Prostate gland (tissue), 2 donors: Measurements from ENCODE around the gene MEPCE. TPM values are rescaled to one million over a fixed set of nuclear protein-coding genes. Genes with fewer than 3 reads are reported as not detected.

Experiments used
- DNase-seq: peaks from one replicate; pipeline ENCODE4 v3.0.0-alpha.2; 2019; ENCODE audit warnings: low spot score
- H3K27ac ChIP-seq, 2 donors: fragments of 200-600 bp; sonication (generic); 2 replicates each; pipeline ENCODE4 v1.5.1; 2017 to 2019
- H3K27me3 ChIP-seq: fragments of 200-600 bp; sonication (generic); replicated peaks from 2 replicates; pipeline ENCODE4 v1.5.1; 2019; ENCODE audit not compliant: insufficient read depth
- H3K36me3 ChIP-seq, 2 donors: fragments of 200-600 bp; sonication (generic); 1 replicate in 1 of 2; 2 replicates in 1 of 2; pipeline versions ENCODE4 v1.5.1 to v1.8.1; 2017 to 2019
- H3K4me1 ChIP-seq: fragments of 200-600 bp; sonication (generic); replicated peaks from 2 replicates; pipeline ENCODE4 v1.5.1; 2019
- H3K4me3 ChIP-seq, 2 donors: fragments of 200-600 bp; sonication (generic); 2 replicates each; pipeline ENCODE4 v1.5.1; 2017 to 2019
- H3K9me3 ChIP-seq: fragments of 200-600 bp; sonication (generic); 2 replicates; pipeline ENCODE4 v1.5.1; 2017
- POLR2A ChIP-seq: fragments of 450-650 bp; IDR thresholded peaks from one replicate; pipeline ENCODE4 v1.6.1; 2016; ENCODE audit warnings: antibody characterized with exemption, mild to moderate bottlenecking
- POLR2AphosphoS5 ChIP-seq: sonication (generic); formaldehyde crosslinking; IDR thresholded peaks from one replicate; pipeline ENCODE4 v1.6.1; 2017; ENCODE audit warnings: antibody characterized with exemption
- WGBS: methylation state at CpG from one replicate; pipeline ENCODE4 v1.1.5; 2018; 5-methylcytosine and 5-hydroxymethylcytosine counted together
- intact Hi-C: fragments of 100-400 bp; cut with DNase I; formaldehyde crosslinking; loops from one replicate; pipeline ENCODE4 v1.14.2; 2022
- total RNA-seq, 2 donors: library from RNA; depleted of rRNA; stranded (reverse); fragments of >200 nt; gene quantifications; one replicate each; pipeline ENCODE4 v1.1.0, GENCODE V29; 2016
- TF ChIP-seq, protein P1 (sequence below), 4 experiments: fragments of 200-600 bp in 2 of 4; fragments of 450-650 bp in 2 of 4; sonication (generic) in 2 of 4; IDR thresholded peaks; 1 replicate in 3 of 4; 2 replicates in 1 of 4; pipeline ENCODE4 v1.5.1; 2016 to 2019; ENCODE audit warnings: antibody characterized with exemption in 4 of 4, mild to moderate bottlenecking in 2 of 4, moderate library complexity in 2 of 4

Gene MEPCE
- total RNA-seq, 2 donors from 2014 or later: 24.2 to 62.8 TPM

DNA sequence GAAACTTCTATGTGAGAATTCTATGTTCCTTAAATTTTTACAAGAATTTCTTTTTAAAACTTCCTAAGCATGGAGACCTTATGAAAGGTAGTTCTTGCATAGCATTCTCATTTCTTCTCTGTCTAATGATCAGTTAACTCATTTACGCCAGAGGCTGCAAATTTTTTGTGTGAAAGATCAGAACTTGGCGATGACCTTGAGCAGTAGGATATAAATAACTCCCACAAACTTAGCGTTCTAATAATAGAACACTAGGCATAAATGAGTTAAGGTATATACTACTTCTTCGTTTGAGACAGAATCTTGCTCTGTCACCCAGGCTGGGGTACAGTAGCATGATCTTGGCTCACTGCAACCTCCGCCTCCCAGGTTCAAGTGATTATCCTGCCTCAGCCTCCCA lies 42.7 kb upstream of the MEPCE start:
- H3K27me3 ChIP-seq: no peaks in the 10 kb centered on the region
- TF ChIP-seq POLR2A (no peak), POLR2AphosphoS5 (no peak)
- TF ChIP-seq, protein P1, sequence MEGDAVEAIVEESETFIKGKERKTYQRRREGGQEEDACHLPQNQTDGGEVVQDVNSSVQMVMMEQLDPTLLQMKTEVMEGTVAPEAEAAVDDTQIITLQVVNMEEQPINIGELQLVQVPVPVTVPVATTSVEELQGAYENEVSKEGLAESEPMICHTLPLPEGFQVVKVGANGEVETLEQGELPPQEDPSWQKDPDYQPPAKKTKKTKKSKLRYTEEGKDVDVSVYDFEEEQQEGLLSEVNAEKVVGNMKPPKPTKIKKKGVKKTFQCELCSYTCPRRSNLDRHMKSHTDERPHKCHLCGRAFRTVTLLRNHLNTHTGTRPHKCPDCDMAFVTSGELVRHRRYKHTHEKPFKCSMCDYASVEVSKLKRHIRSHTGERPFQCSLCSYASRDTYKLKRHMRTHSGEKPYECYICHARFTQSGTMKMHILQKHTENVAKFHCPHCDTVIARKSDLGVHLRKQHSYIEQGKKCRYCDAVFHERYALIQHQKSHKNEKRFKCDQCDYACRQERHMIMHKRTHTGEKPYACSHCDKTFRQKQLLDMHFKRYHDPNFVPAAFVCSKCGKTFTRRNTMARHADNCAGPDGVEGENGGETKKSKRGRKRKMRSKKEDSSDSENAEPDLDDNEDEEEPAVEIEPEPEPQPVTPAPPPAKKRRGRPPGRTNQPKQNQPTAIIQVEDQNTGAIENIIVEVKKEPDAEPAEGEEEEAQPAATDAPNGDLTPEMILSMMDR (IDR thresholded peaks at IDR 0.05): no peak
- no peaks in the 10 kb centered on the region for H3K9me3 ChIP-seq
- 81% methylated on average over 5 of the region's 5 CpGs for WGBS
- no peaks in the 10 kb centered on the region for H3K36me3 ChIP-seq
- H3K4me1 ChIP-seq: no peaks in the 10 kb centered on the region
- H3K4me3 ChIP-seq: no peak overlapping the region
- H3K27ac ChIP-seq: no peak overlapping the region
- no peak for DNase-seq
- intact Hi-C loops: no loop called here

DNA sequence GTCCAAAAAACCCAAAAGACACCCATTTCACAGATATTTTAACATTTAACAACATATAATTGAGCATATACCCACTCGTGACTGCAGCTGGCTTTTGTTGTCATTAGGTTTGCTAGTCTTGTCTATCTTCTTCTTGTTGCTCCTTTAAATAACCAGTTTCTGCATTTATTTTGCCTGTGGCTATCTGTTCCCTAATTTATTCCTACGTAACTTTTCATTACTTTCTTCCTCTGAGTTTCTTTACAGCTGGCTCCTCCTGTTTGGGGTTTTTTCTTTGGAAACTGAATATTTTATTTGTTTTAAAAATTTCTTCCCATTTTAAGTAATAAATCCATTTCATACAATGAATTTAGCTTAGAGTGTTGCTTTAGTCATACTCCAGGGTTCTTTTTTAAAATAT lies 41.9 kb upstream of the MEPCE start:
- Histone ChIP-seq H3K4me1 (no peaks in the 10 kb centered on the region), H3K27me3 (no peaks in the 10 kb centered on the region), H3K9me3 (no peaks in the 10 kb centered on the region), H3K27ac (no peak overlapping the region), H3K4me3 (no peak overlapping the region), H3K36me3 (no peaks in the 10 kb centered on the region)
- intact Hi-C loops: no loop called here
- DNase-seq: no peak
- 88% methylated on average over 2 of the region's 2 CpGs for WGBS
- TF ChIP-seq, protein P1 (IDR thresholded peaks at IDR 0.05): no peak
- TF ChIP-seq POLR2AphosphoS5 (no peak), POLR2A (no peak)

DNA sequence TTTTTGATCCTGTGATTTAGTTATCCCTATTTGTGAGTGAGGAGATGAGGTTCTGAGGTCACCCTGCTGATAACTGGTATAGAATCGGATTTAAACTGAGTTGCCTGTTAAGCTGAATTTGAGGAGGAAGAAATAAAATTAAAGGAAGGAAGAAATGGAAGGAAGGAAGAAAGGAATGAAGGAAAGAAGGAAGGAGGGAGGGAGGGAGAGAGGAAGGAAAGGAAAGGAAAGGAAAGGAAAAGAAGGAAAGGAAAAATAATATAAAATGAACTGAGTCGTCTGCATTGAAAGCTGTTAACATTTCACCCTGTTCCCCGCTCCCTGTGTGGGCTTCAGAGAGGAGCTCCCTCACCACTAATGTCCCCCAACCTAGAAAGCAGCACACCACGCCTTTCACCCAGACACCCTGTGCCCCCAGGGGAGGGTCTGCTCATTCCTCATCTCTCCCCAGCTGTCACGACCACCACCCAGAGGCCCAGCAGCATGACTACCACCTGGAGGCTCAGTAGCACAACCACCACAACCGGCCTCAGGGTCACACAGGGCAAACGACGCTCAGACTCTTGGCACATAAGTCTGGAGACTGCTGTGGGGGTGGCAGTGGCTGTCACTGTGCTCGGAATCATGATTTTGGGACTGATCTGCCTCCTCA lies 40.1 kb upstream of the MEPCE start:
- intact Hi-C loops: no loop called here
- TF ChIP-seq POLR2AphosphoS5: no peak
- WGBS: 78% methylated on average over 9 of the region's 9 CpGs
- Histone ChIP-seq H3K36me3 (no peaks in the 10 kb centered on the region), H3K4me1 (no peaks in the 10 kb centered on the region), H3K9me3 (no peaks in the 10 kb centered on the region), H3K27me3 (no peaks in the 10 kb centered on the region), H3K4me3 (no peak overlapping the region), H3K27ac (no peak overlapping the region)
- no peak for DNase-seq

DNA sequence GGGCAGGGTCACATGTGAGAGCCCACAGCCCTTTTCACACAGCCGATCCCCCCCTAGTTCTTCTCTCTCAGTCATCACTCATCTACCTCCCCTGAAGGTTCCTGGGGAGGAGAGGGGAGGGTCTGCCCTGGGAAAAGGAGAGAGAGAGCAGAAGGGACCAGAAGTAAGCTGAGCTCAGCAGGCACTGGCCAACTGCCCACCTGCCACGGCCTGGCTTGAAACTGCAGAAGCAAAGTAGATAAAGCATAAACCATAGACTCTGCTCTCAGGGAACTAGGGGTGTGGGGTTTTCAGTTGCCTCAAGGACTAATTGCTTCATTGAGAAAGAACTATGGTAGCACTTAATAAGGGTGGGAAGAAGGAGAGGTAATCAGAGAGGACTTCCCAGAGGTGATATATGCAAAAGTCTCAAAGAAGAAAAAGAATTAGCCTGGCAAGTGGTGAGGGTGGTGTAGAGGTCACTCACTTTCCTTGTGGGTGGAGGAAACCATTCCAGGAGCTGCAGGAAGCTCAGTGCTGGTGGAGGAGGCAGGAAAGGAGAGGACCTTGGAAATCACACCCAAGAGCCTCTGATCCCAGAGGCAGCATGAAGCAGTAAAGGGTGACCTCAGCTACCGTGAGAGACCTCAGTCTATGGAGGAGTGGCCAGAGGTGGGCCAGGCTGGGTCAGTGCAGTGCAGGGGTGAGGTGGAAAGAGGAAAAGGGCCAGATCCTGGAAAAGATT lies 39.2 kb upstream of the MEPCE start:
- no peaks in the 10 kb centered on the region for H3K36me3 ChIP-seq

DNA sequence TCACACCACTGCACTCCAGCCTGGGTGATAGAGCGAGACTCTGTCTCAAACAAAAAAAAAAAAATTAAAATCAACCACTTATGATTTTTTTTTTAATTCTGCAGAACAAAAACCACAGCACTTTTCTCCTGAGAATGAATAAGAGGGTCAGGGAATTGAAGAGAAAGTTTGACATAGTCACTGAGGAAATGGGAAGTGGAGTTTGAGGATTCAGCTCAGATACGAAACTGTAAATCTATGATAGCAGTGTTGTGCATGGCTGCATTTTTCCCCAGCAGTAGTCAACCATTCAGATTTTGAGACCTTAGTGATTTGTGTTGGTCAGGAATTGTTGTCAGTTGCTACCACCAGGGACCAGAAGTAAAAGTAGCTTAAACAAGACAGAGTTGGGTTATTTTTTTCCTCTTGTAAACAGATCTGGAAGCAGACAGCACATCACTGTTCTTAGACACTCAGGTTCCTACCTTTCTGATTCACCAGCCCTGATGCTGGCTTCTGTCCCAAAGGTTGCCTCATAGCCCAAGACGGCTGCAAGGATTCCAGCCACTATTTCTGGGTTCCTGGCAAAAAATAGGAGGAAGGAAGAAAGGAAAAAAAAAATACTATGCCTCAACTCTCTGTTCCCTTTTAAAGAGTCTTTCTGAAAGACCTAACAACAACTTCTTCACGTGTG lies 36.3 kb upstream of the MEPCE start:
- no peaks in the 10 kb centered on the region for H3K9me3 ChIP-seq
- no peaks in the 10 kb centered on the region for H3K36me3 ChIP-seq
- TF ChIP-seq, protein P1 (IDR thresholded peaks at IDR 0.05): no peak
- TF ChIP-seq POLR2A: no peak
- no peak for TF ChIP-seq POLR2AphosphoS5
- whole genome bisulfite sequencing: 75% methylated on average over 4 of the region's 4 CpGs
- no peak for DNase-seq
- H3K27me3 ChIP-seq: no peaks in the 10 kb centered on the region
- no peak overlapping the region for H3K4me3 ChIP-seq
- no peak overlapping the region for H3K27ac ChIP-seq
- no peaks in the 10 kb centered on the region for H3K4me1 ChIP-seq
- intact Hi-C loops: no loop called here

More for the DNA sequence above, 39.2 kb upstream of the MEPCE start:
- H3K27me3 ChIP-seq: no peaks in the 10 kb centered on the region
- H3K4me3 ChIP-seq: no peak overlapping the region
- WGBS: 73% methylated on average over 3 of the region's 3 CpGs
- DNase-seq: no peak
- no peaks in the 10 kb centered on the region for H3K4me1 ChIP-seq
- no peaks in the 10 kb centered on the region for H3K9me3 ChIP-seq
- TF ChIP-seq, protein P1 (IDR thresholded peaks at IDR 0.05): no peak
- intact Hi-C loops: no loop called here
- no peak overlapping the region for H3K27ac ChIP-seq
